Measurements from ENCODE around the gene FAM81A.

- TF ChIP-seq EP300 (IDR thresholded peaks at IDR 0.05) (no peak), CTCF (IDR thresholded peaks at IDR 0.05) (no peak)
These were observed 30.0 kb upstream of the FAM81A start for GRCh38 chr15:59407946-59408345.

All from ovary (tissue), 3 donors.